NCI-H1694 (cell line): Measurements from ENCODE around the gene CACNA1F.

ENCODE experiments used
- DNase-seq: peaks from one replicate; lab custom pipeline; 2025; lab: John Stamatoyannopoulos, UW

The CACNA1F gene

DNA sequence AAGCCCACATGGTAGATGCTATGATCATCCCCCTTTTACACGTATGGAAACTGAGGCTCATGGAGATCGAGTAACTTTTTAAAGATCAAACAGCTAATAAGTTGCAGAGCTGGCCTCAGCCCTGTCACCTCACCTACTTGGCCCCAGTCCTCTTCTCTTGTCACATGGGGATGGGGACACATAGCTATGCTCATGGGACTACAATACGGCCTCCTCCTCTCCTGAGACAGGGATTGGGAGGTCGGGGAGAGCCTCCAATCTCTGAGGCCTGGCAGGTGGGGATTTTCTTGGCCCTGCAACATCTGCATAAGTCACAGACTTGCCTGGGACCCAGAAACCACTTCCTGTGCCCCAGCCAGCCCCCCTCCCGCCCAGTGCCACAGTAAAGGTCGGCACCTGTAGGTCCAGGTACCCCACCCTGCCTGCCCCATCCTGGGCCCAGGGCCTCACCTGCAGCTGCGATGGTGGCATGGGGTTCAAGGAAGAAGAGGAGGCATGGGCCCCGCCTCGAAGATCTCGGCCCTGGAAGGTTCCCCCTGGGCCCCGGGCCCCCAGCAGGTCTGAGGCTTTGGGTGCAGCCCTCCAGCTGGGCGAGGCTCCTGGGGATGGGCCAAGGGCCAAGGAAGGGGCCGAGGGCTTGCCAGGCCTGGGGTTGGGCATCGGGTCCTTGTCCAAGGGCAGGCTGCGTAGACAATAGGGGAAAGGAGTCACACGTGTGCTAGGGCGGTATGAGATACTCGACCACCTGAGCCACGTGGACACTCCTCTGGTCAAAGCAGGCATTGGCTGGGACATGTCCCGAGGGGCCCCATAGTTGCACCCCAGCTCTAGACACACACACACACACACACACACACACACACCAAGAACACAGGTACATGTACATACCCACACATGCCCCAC is 25.0 kb upstream of the CACNA1F start:
- DNase-seq = no peak

DNA sequence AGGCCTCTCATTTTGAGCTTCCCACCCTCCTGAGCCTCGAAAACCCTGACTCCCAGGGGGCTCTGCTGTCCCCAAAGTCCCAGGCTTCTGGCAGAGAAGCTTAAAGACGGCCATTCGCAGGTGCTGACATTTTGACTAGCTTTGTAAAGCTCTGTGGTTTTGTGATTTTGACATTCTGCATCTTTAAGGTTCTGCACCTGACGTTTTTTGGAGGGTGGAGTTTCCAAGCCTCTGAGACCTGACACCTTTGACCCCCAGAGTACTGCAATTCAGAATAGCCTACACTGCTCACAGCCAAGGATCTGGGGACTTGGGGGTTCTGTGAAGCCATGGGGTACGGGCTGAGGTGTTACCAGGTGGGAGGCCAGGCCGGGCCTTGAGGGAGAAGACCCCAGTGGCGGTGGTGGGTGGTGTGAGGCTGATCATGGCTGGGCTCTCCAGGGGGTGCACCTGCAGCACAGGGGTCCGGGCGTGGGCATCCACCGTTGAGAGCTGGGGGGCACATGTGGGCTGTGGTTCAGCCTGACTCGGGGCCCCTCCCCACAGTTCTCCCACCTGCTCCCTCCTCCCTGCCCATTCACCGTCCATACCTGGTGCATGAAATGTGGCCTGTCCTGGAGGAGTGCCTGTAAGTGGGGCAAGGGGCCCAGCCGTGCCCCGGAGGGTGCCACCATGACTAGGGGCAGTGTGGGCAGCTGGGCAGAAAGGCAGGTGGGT is 24.1 kb upstream of the CACNA1F start:
- DNase-seq = no peak

DNA sequence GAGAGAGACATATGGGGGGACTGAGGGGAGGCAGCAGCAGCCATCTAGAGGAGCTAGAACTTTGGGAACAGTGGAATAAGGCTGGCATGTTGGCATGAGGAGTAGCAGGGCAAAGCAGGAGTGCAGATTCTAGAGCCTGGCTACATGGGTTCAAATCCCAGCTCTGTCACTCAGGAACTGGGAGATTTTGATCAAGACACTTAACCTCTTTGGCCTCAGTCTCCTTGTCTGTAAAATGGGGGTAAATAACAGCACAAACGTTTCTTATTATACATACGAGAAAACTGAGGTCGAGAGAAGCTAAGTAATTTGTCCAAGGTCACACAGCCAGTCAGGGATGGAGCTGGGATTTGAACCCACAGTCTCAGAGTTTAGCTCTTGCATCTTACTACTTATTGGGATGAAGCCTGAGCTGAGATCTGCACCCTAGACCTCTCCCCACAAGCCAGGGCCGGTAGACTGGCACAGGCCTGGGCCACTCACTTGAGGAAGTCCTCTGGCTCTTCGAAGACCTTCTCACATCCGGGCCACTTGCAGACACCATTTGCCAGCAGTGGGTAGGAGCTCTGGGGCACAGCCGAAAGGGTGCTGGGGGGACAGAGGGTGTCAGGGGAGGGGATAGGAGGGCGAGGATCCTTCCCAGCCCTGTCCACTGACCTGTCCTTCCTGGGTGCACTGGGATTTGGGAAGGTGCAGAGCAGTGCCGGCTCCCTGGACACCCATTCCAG is 23.3 kb upstream of the CACNA1F start:
- no peak for DNase-seq

DNA sequence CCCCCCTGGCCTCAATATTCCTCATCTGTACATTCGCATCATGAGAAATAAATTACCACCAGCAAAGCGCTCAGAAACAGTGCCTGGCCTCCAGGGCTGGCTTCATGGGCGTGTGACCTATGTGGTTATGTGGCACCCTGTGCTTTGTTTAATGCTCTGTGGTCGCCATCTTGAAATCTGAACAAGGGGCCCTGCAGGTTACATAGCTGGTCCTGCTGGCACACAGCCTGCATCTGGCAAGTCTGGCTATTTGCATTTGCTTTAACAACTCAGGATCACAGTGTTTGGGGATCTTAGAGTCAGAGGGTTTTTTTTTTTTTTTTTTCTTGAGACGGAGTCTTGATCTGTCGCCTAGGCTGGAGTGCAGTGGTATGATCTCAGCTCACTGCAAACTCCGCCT is 21.5 kb upstream of the CACNA1F start:
- no peak for DNase-seq

GRCh38 chrX:49251325-49251724 is 18.2 kb upstream of the CACNA1F start:
- no peak for DNase-seq

GRCh38 chrX:49250578-49250977 is 17.4 kb upstream of the CACNA1F start:
- DNase-seq = no peak

DNA sequence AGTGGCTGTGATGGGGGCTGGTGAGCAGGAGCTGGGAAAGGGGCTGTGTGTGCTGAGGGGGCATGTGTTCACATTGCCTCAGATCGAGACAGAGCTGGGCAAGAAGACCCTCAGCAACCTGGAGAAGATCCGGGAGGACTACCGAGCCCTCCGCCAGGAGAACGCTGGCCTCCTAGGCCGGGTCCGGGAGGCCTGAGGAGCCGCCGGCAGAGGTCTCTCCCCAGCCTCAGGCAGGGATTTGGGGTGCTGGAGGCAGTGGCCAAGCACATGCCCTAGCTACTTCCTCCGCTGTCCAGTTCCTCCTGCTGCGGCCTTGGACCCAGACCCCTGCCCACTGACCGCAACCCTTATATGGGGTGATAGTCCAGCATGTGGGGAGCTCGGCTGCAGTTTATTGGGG is 16.9 kb upstream of the CACNA1F start:
- no peak for DNase-seq

- no peak for DNase-seq
These were observed 16.5 kb upstream of the CACNA1F start for GRCh38 chrX:49249616-49250015.

- DNase-seq = no peak
These were observed 15.9 kb upstream of the CACNA1F start for GRCh38 chrX:49249071-49249470.

- peak; percentile 15 for DNase-seq
These were observed 15.0 kb upstream of the CACNA1F start for GRCh38 chrX:49247916-49248811.

- no peak for DNase-seq
These were observed 14.2 kb upstream of the CACNA1F start for GRCh38 chrX:49247346-49247745.

- DNase-seq = no peak
These were observed 13.4 kb upstream of the CACNA1F start for GRCh38 chrX:49246541-49246940.

DNA sequence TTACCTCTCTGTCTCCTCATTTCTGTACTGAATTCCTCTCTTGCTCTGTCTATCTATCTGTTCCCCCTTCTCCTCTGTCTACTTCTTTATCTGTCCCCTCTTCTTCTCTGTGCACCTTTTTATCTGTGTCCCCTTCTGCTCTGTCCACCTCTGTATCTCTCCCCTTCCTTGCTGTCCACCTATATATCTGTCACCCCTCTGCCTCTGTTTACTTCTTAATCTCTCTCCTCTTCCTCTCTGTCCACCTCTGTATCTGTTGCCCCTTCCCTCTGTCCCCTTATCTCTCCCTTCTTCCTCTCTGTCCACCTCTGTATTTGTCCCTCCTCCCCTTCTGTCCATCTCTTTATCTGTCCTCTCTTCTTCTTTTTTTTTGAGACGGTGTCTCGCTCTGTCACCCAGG is 11.1 kb upstream of the CACNA1F start:
- no peak for DNase-seq

GRCh38 chrX:49243166-49243565 is 10.0 kb upstream of the CACNA1F start:
- no peak for DNase-seq

GRCh38 chrX:49242545-49243066 is 9.5 kb upstream of the CACNA1F start:
- DNase-seq = no peak

DNA sequence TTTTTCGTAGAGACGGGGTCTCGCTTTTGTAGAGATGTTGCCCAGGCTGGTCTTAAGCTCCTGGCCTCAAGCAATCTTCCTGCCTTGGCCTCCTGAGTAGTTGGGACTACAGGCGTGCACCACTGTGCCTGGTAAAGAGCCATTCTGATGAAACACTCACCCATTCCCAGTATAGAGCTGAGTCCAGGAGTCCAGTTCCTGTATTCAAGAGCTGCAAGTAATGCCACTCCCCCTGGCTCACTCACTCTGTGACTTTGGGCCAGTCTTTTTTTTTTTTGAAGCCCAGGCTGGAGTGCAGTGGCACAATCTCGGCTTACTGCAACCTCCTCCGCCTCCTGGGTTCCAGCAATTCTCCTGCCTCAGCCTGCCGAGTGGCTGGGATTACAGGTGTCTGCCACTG is 5.6 kb upstream of the CACNA1F start:
- DNase-seq = no peak

DNA sequence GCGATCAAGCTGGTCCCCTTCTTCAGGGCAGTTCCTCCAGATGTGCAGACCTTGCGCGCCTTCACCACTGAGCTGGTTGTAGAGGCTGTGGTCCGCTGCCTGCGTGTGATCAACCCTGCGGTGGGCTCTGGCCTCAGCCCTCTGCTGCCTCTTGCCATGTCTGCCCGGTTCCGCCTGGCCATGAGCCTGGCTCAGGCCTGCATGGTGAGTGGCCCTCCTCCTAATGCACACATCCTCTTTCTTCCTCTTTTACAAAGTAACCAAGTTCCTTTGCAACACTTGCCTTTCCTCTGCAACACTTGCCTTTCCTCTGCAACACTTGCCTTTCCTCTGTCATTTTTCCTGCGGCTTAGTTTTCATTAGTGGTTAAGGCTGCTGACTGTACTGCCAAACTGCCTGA is 3.9 kb upstream of the CACNA1F start:
- no peak for DNase-seq

DNA sequence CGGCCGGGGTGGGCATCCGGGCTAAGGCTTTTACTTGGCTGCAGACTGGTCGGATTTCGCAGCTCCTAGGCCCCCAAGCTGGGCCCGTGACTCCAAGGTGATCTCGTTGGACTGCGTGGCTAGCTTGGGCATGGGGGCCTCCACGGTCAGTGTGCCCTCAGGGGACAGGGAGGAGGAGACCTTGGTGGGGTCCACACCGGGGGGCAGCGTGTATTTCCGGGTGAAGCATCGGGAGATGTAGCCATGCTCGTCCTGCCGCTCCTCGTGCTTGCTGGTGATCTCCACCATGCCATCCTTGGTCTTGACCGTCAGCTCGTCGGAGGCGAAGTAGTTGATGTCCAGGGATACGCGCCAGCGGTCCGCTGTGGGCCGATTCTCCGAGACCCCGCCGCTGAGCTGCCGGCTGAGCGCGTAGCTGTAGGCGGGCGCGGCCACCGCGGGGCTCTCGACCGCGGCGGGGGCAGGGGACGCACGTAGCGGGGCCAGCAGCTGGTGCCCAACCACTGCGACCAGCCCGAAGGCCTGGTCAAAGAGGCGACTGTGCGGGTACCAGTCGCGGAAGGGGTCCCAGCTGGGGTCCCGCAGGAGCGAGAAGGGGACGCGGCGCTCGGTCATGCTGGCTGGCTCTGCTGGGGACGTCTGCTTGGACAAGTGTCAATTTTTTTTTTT is 881 bp upstream of the CACNA1F start:
- no peak for DNase-seq

GRCh38 chrX:49232525-49232924 is 615 bp downstream of the CACNA1F start:
- DNase-seq = no peak

GRCh38 chrX:49231333-49232000 is 1.7 kb downstream of the CACNA1F start:
- no peak for DNase-seq
